ENCODE results near the gene PABPC5.

PABPC5 gene

GRCh38 chrX:91434351-91435168 is at the start of gene PABPC5:
Gene PABPC5 (plus strand): TSS chrX:91434839. CDS start chrX:91435578, 739 bp downstream.
- Histone ChIP-seq H3K36me3 (ENCODE audit: control insufficient read depth in 1 of 2, insufficient read depth in 2 of 2, low read length in 2 of 2) (no peaks in the 10 kb centered on the region), H3K4me1 (ENCODE audit: control insufficient read depth in 1 of 2, insufficient read depth in 2 of 2, low read length in 2 of 2) (peaks cover 0 to 3% of the 10 kb centered on the region in 2 donors), H3K27me3 (ENCODE audit: low read depth, low read length) (no peaks in the 10 kb centered on the region), H3K27ac (ENCODE audit: low read length) (peak within 1 kb of the TSS; percentile 76), H3K9me3 (ENCODE audit: control insufficient read depth in 1 of 2, low read length in 2 of 2) (no peaks in the 10 kb centered on the region), H3K4me3 (ENCODE audit: low read depth in 1 of 2, low read length in 2 of 2) (peak within 1 kb of the TSS; percentile 50 to 58)

GRCh38 chrX:91389026-91389425 is 45.6 kb upstream of the PABPC5 start:
- no peaks in the 10 kb centered on the region for H3K9me3 ChIP-seq (ENCODE audit: control insufficient read depth in 1 of 2, low read length in 2 of 2)
- H3K27ac ChIP-seq (ENCODE audit: low read length): no peak overlapping the region
- no peak overlapping the region for H3K4me3 ChIP-seq (ENCODE audit: low read depth in 1 of 2, low read length in 2 of 2)
- H3K27me3 ChIP-seq (ENCODE audit: low read depth, low read length): no peaks in the 10 kb centered on the region
- no peaks in the 10 kb centered on the region for H3K36me3 ChIP-seq (ENCODE audit: control insufficient read depth in 1 of 2, insufficient read depth in 2 of 2, low read length in 2 of 2)
- no peaks in the 10 kb centered on the region for H3K4me1 ChIP-seq (ENCODE audit: control insufficient read depth in 1 of 2, insufficient read depth in 2 of 2, low read length in 2 of 2)

GRCh38 chrX:91414713-91415112 is 19.9 kb upstream of the PABPC5 start:
- Histone ChIP-seq H3K4me3 (ENCODE audit: low read depth in 1 of 2, low read length in 2 of 2) (no peak overlapping the region), H3K4me1 (ENCODE audit: control insufficient read depth in 1 of 2, insufficient read depth in 2 of 2, low read length in 2 of 2) (no peaks in the 10 kb centered on the region), H3K9me3 (ENCODE audit: control insufficient read depth in 1 of 2, low read length in 2 of 2) (no peaks in the 10 kb centered on the region), H3K36me3 (ENCODE audit: control insufficient read depth in 1 of 2, insufficient read depth in 2 of 2, low read length in 2 of 2) (no peaks in the 10 kb centered on the region), H3K27me3 (ENCODE audit: low read depth, low read length) (no peaks in the 10 kb centered on the region), H3K27ac (ENCODE audit: low read length) (no peak overlapping the region)

GRCh38 chrX:91435395-91435794 is 756 bp downstream of the PABPC5 start:
- H3K36me3 ChIP-seq (ENCODE audit: control insufficient read depth in 1 of 2, insufficient read depth in 2 of 2, low read length in 2 of 2): no peaks in the 10 kb centered on the region
- peak overlapping the region; percentile 50 to 58 for H3K4me3 ChIP-seq (ENCODE audit: low read depth in 1 of 2, low read length in 2 of 2)
- H3K27ac ChIP-seq (ENCODE audit: low read length): peak overlapping the region; percentile 76
- H3K9me3 ChIP-seq (ENCODE audit: control insufficient read depth in 1 of 2, low read length in 2 of 2): no peaks in the 10 kb centered on the region
- no peaks in the 10 kb centered on the region for H3K27me3 ChIP-seq (ENCODE audit: low read depth, low read length)
- peaks cover 0 to 3% of the 10 kb centered on the region in 2 donors for H3K4me1 ChIP-seq (ENCODE audit: control insufficient read depth in 1 of 2, insufficient read depth in 2 of 2, low read length in 2 of 2)
